GM12878 (cell line): ENCODE data around the gene SLC35F3. TPM values are rescaled to one million over a fixed set of nuclear protein-coding genes. Genes with fewer than 3 reads are reported as not detected.

Experiments used
- ATAC-seq: fragments of 200-7000 bp; cut with Tn5 transposase; 3 replicates; pipeline ENCODE4 v1.9.1; 2020; ENCODE audit warnings: mild to moderate bottlenecking, moderate library complexity
- BruUV-seq: library from RNA; stranded (reverse); fragments of 400-500 nt; replicated peaks from 2 replicates; lab custom pipeline; 2021; lab: Mats Ljungman, UMichigan
- CTCF ChIA-PET: fragments of 300-600 bp; sonication (Branson Sonifier 250); formaldehyde crosslinking; extraction: SDS; loops from one replicate; lab custom pipeline; 2021; ENCODE audit warnings: inconsistent platforms; lab: Yijun Ruan, JAX
- POLR2A ChIA-PET: fragments of 350-600 bp; formaldehyde crosslinking; extraction: SDS; loops from one replicate; lab custom pipeline; 2021; ENCODE audit warnings: inconsistent platforms; lab: Charles Lee
- RAD21 ChIA-PET: fragments of 300-600 bp; sonication (Branson Sonifier 250); formaldehyde crosslinking; loops from one replicate; lab custom pipeline; 2023; ENCODE audit warnings: antibody characterized with exemption; ENCODE audit not compliant: unreplicated experiment; lab: Charles Lee
- SMC1A ChIA-PET: fragments of 300-600 bp; sonication (Branson Sonifier 250); formaldehyde crosslinking; loops from one replicate; lab custom pipeline; 2023; ENCODE audit not compliant: unreplicated experiment, uncharacterized antibody; lab: Charles Lee
- DNase-seq: peaks from one replicate; pipeline ENCODE4 v3.0.0-alpha.2; 2011; ENCODE audit warnings: low read depth, low spot score
- FAIRE-seq: peaks from 3 replicates; lab custom pipeline; 2011; peaks lifted over from hg19 to GRCh38; lab: Jason Lieb, UNC
- H2AFZ ChIP-seq: 2 replicates; pipeline ENCODE4 v1.6.0; 2011; ENCODE audit warnings: low read depth, low read length, control low read depth; ENCODE audit not compliant: control insufficient read depth
- H3K27ac ChIP-seq: 2 replicates; pipeline ENCODE4 v1.5.1; 2011; ENCODE audit warnings: control low read depth; ENCODE audit not compliant: control insufficient read depth, insufficient read depth
- H3K27me3 ChIP-seq, 2 experiments: replicated peaks in 1 of 2; 2 replicates each; pipeline versions ENCODE4 v1.6.0 to v1.6.1; 2011; ENCODE audit warnings: low read length in 1 of 2; ENCODE audit not compliant: control insufficient read depth in 2 of 2, insufficient read depth in 2 of 2
- H3K36me3 ChIP-seq, 2 experiments: 2 replicates each; pipeline ENCODE4 v1.5.1; 2011; ENCODE audit warnings: low read length in 1 of 2; ENCODE audit not compliant: control insufficient read depth in 2 of 2, insufficient read depth in 2 of 2
- H3K4me1 ChIP-seq: 2 replicates; pipeline ENCODE4 v1.6.1; 2011; ENCODE audit warnings: mild to moderate bottlenecking, low read length, moderate library complexity, mixed read lengths; ENCODE audit not compliant: control insufficient read depth, insufficient read depth
- H3K4me2 ChIP-seq: 2 replicates; pipeline ENCODE4 v1.6.0; 2011; ENCODE audit warnings: control low read depth; ENCODE audit not compliant: control insufficient read depth, insufficient read depth
- H3K4me3 ChIP-seq: fragments of 200-600 bp; sonication (generic); 2 replicates; pipeline ENCODE4 v1.5.1; 2016
- H3K79me2 ChIP-seq: 2 replicates; pipeline ENCODE4 v1.6.0; 2011; ENCODE audit warnings: low read length; ENCODE audit not compliant: control insufficient read depth, insufficient read depth
- H3K9ac ChIP-seq: 2 replicates; pipeline ENCODE4 v1.8.0; 2011; ENCODE audit warnings: low read length, control low read depth, mixed read lengths; ENCODE audit not compliant: control insufficient read depth, insufficient read depth
- H3K9me3 ChIP-seq: replicated peaks from 3 replicates; pipeline ENCODE4 v1.5.1; 2011; ENCODE audit warnings: mild to moderate bottlenecking, low read length; ENCODE audit not compliant: control insufficient read depth, insufficient read depth
- H4K20me1 ChIP-seq: 2 replicates; pipeline ENCODE4 v1.6.0; 2011; ENCODE audit not compliant: control insufficient read depth, insufficient read depth
- BCL11A ChIP-seq: IDR thresholded peaks from 2 replicates; pipeline ENCODE4 v1.6.1; 2011; ENCODE audit warnings: low read depth, low read length
- DPF2 ChIP-seq: fragments of 450-650 bp; IDR thresholded peaks from 2 replicates; pipeline ENCODE4 v1.6.1; 2017; ENCODE audit warnings: mild to moderate bottlenecking
- MEF2A ChIP-seq: IDR thresholded peaks from 2 replicates; pipeline ENCODE4 v1.6.1; 2011; ENCODE audit warnings: low read depth, mild to moderate bottlenecking, low read length, moderate library complexity; ENCODE audit not compliant: insufficient read depth
- MXI1 ChIP-seq: fragments of 150-350 bp; IDR thresholded peaks from 2 replicates; pipeline ENCODE4 v1.6.1; 2011; ENCODE audit warnings: low read depth, mild to moderate bottlenecking, inconsistent platforms, low read length, improper control_type of control experiment
- NFIC ChIP-seq: IDR thresholded peaks from 2 replicates; pipeline ENCODE4 v1.6.1; 2012; ENCODE audit warnings: low read depth, mild to moderate bottlenecking, inconsistent platforms, low read length, moderate library complexity
- NR2C2 ChIP-seq: IDR thresholded peaks from 2 replicates; pipeline ENCODE4 v1.6.1; 2011; ENCODE audit warnings: borderline replicate concordance, low read depth; ENCODE audit not compliant: control insufficient read depth, insufficient read length
- PAX8 ChIP-seq: fragments of 450-650 bp; IDR thresholded peaks from 2 replicates; pipeline ENCODE4 v1.6.1; 2017; ENCODE audit warnings: mild to moderate bottlenecking, moderate library complexity
- POLR2AphosphoS2 ChIP-seq: IDR thresholded peaks from 2 replicates; pipeline ENCODE4 v1.6.1; 2011; ENCODE audit warnings: low read depth, mild to moderate bottlenecking, low read length, improper control_type of control experiment, moderate library complexity
- ZZZ3 ChIP-seq: IDR thresholded peaks from 2 replicates; pipeline ENCODE4 v1.6.1; 2011; ENCODE audit warnings: low read depth; ENCODE audit not compliant: control insufficient read depth, insufficient read length
- WGBS: methylation state at CpG from one replicate; pipeline ENCODE4 v1.1.6; 2016; ENCODE audit warnings: low lambda C conversion rate; ENCODE audit not compliant: insufficient replicate concordance, insufficient coverage; ENCODE audit errors: missing lambda C conversion rate; 5-methylcytosine and 5-hydroxymethylcytosine counted together
- in situ Hi-C: fragments of 300-500 bp; cut with MboI; formaldehyde crosslinking; loops from 9 replicates; pipeline ENCODE4 v1.14.3; 2018; ENCODE audit warnings: mixed read lengths
- intact Hi-C: fragments of 100-400 bp; cut with micrococcal nuclease; formaldehyde crosslinking; loops from one replicate; pipeline ENCODE4 v1.14.2; 2022; ENCODE audit not compliant: unreplicated experiment
- polyA plus RNA-seq, 11 experiments: library from polyadenylated mRNA; depleted of rRNA in 4 of 11; unstranded in 6 of 11; stranded (reverse) in 5 of 11; fragments of >200 nt; fragmentation: Nextera tagmentation in 4 of 11; fragmentation: Illumina TruSeq in 1 of 11; extraction: Ambion mirVana in 4 of 11; extraction: Trizol in 1 of 11; gene quantifications; 1 replicate in 1 of 11; 2 replicates in 10 of 11; pipeline versions ENCODE4 v1.2.1 to v1.2.3, GENCODE V29; 2011 to 2016; ENCODE audit warnings: inconsistent platforms in 2 of 11, missing spikeins in 2 of 11, low read depth in 1 of 11
- total RNA-seq, 4 experiments: library from RNA; depleted of rRNA in 3 of 4; stranded (reverse); fragments of >200 nt in 3 of 4; fragmentation: Illumina TruSeq in 1 of 4; extraction: Trizol in 1 of 4; gene quantifications; 2 replicates each; pipeline versions ENCODE4 v1.2.1 to v1.2.3, GENCODE V29; 2013 to 2021
- TF ChIP-seq, protein P1 (sequence below): fragments of 450-650 bp; IDR thresholded peaks from 2 replicates; pipeline ENCODE4 v1.6.1; 2016; ENCODE audit warnings: mild to moderate bottlenecking
- TF ChIP-seq, protein P2 (sequence below): fragments of 450-650 bp; formaldehyde crosslinking; IDR thresholded peaks from 2 replicates; pipeline ENCODE4 v1.5.0; 2022; ENCODE audit warnings: mild to moderate bottlenecking, missing genetic modification characterization
- TF ChIP-seq, protein P3 (sequence below): IDR thresholded peaks from 2 replicates; pipeline ENCODE4 v1.6.1; 2012; ENCODE audit warnings: low read depth, low read length, improper control_type of control experiment
- TF ChIP-seq, protein P4 (sequence below): fragments of 450-650 bp; IDR thresholded peaks from 2 replicates; pipeline ENCODE4 v1.6.1; 2017; ENCODE audit warnings: mild to moderate bottlenecking
- TF ChIP-seq, protein P5 (sequence below): IDR thresholded peaks from 2 replicates; pipeline ENCODE4 v1.6.1; 2011; ENCODE audit warnings: low read depth, low read length, improper control_type of control experiment, borderline replicate concordance

Gene SLC35F3
- total and polyA plus RNA-seq, 10 of the 15 experiments (the other 5 are each of a cell fraction or from before 2014, with no cell fraction given) = 1.0 to 8.6 (median 5.7) TPM

DNA sequence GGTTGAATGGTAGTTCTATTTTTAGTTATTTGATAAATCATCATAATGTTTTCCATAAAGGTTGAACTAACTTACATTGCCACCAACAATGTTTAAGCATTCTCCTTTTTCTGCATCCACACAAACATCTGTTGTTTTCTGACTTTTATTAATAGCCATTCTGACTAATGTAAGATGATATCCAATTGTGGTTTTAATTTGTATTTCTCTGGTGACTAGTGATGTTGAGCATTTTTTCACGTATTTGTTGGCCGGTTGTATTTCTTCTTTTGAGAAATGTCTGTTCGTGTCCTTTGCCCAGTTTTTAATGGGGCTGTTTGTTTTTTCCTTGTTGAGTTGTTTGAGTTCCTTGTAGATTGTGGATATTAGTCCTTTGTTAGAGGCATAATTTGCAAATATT is 24.6 kb upstream of the SLC35F3 start:
- no peaks in the 10 kb centered on the region for H3K36me3 ChIP-seq
- H3K9me3 ChIP-seq = no peaks in the 10 kb centered on the region
- in situ Hi-C loops = no loop called here
- H3K4me2 ChIP-seq = no peak overlapping the region
- BruUV-seq = no TSS peak
- ChIA-PET CTCF (no interaction called here), POLR2A (no interaction called here), SMC1A (no interaction called here), RAD21 (no interaction called here)
- H3K4me1 ChIP-seq = no peaks in the 10 kb centered on the region
- no peak overlapping the region for H3K9ac ChIP-seq
- WGBS = 80% methylated on average over 3 of the region's 3 CpGs
- ATAC-seq (no peak), FAIRE-seq (no peak), DNase-seq (no peak)
- no peaks in the 10 kb centered on the region; a peak in 1 of 4 replicates for H3K27me3 ChIP-seq
- H4K20me1 ChIP-seq = no peaks in the 10 kb centered on the region
- H3K79me2 ChIP-seq = no peaks in the 10 kb centered on the region
- H3K4me3 ChIP-seq = no peak overlapping the region
- H2AFZ ChIP-seq = no peak overlapping the region
- intact Hi-C loops = no loop called here
- H3K27ac ChIP-seq = no peak overlapping the region
- TF ChIP-seq, protein P1, sequence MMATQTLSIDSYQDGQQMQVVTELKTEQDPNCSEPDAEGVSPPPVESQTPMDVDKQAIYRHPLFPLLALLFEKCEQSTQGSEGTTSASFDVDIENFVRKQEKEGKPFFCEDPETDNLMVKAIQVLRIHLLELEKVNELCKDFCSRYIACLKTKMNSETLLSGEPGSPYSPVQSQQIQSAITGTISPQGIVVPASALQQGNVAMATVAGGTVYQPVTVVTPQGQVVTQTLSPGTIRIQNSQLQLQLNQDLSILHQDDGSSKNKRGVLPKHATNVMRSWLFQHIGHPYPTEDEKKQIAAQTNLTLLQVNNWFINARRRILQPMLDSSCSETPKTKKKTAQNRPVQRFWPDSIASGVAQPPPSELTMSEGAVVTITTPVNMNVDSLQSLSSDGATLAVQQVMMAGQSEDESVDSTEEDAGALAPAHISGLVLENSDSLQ = no peak
- TF ChIP-seq, protein P2, sequence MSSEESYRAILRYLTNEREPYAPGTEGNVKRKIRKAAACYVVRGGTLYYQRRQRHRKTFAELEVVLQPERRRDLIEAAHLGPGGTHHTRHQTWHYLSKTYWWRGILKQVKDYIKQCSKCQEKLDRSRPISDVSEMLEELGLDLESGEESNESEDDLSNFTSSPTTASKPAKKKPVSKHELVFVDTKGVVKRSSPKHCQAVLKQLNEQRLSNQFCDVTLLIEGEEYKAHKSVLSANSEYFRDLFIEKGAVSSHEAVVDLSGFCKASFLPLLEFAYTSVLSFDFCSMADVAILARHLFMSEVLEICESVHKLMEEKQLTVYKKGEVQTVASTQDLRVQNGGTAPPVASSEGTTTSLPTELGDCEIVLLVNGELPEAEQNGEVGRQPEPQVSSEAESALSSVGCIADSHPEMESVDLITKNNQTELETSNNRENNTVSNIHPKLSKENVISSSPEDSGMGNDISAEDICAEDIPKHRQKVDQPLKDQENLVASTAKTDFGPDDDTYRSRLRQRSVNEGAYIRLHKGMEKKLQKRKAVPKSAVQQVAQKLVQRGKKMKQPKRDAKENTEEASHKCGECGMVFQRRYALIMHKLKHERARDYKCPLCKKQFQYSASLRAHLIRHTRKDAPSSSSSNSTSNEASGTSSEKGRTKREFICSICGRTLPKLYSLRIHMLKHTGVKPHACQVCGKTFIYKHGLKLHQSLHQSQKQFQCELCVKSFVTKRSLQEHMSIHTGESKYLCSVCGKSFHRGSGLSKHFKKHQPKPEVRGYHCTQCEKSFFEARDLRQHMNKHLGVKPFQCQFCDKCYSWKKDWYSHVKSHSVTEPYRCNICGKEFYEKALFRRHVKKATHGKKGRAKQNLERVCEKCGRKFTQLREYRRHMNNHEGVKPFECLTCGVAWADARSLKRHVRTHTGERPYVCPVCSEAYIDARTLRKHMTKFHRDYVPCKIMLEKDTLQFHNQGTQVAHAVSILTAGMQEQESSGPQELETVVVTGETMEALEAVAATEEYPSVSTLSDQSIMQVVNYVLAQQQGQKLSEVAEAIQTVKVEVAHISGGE (CRISPR knock-in tag) = no peak
- TF ChIP-seq NR2C2 (no peak), ZZZ3 (no peak), POLR2AphosphoS2 (no peak), MXI1 (no peak), NFIC (no peak), DPF2 (no peak), PAX8 (no peak), MEF2A (no peak), BCL11A (no peak)
- TF ChIP-seq, protein P3, sequence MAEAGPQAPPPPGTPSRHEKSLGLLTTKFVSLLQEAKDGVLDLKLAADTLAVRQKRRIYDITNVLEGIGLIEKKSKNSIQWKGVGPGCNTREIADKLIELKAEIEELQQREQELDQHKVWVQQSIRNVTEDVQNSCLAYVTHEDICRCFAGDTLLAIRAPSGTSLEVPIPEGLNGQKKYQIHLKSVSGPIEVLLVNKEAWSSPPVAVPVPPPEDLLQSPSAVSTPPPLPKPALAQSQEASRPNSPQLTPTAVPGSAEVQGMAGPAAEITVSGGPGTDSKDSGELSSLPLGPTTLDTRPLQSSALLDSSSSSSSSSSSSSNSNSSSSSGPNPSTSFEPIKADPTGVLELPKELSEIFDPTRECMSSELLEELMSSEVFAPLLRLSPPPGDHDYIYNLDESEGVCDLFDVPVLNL = no peak
- TF ChIP-seq, protein P4, sequence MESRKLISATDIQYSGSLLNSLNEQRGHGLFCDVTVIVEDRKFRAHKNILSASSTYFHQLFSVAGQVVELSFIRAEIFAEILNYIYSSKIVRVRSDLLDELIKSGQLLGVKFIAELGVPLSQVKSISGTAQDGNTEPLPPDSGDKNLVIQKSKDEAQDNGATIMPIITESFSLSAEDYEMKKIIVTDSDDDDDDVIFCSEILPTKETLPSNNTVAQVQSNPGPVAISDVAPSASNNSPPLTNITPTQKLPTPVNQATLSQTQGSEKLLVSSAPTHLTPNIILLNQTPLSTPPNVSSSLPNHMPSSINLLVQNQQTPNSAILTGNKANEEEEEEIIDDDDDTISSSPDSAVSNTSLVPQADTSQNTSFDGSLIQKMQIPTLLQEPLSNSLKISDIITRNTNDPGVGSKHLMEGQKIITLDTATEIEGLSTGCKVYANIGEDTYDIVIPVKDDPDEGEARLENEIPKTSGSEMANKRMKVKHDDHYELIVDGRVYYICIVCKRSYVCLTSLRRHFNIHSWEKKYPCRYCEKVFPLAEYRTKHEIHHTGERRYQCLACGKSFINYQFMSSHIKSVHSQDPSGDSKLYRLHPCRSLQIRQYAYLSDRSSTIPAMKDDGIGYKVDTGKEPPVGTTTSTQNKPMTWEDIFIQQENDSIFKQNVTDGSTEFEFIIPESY = no peak
- TF ChIP-seq, protein P5, sequence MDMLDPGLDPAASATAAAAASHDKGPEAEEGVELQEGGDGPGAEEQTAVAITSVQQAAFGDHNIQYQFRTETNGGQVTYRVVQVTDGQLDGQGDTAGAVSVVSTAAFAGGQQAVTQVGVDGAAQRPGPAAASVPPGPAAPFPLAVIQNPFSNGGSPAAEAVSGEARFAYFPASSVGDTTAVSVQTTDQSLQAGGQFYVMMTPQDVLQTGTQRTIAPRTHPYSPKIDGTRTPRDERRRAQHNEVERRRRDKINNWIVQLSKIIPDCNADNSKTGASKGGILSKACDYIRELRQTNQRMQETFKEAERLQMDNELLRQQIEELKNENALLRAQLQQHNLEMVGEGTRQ = no peak
